SJCRH30 (cell line): Measurements from ENCODE around the gene IL17F. TPM values are rescaled to one million over a fixed set of nuclear protein-coding genes. Genes with fewer than 3 reads are reported as not detected.

Experiments
- DNase-seq, 2 experiments: peaks; one replicate each; pipeline ENCODE4 v3.0.0-alpha.2; 2015 to 2020
- H3K27ac ChIP-seq: fragments of 250-450 bp; sonication (Bioruptor Pico); 2 replicates; pipeline ENCODE4 v1.5.1; 2020; ENCODE audit warnings: mild to moderate bottlenecking, moderate library complexity
- H3K27me3 ChIP-seq: fragments of 250-450 bp; sonication (Bioruptor Pico); 2 replicates; pipeline ENCODE4 v1.5.1; 2020; ENCODE audit warnings: mild to moderate bottlenecking, moderate library complexity
- H3K36me3 ChIP-seq: fragments of 250-450 bp; sonication (Bioruptor Pico); 2 replicates; pipeline ENCODE4 v1.5.1; 2020; ENCODE audit warnings: mild to moderate bottlenecking, moderate library complexity
- H3K4me1 ChIP-seq: fragments of 250-450 bp; sonication (Bioruptor Pico); 2 replicates; pipeline ENCODE4 v1.5.1; 2020; ENCODE audit warnings: mild to moderate bottlenecking, moderate library complexity
- H3K4me3 ChIP-seq: fragments of 250-450 bp; sonication (Bioruptor Pico); 2 replicates; pipeline ENCODE4 v1.5.1; 2020; ENCODE audit warnings: mild to moderate bottlenecking, moderate library complexity
- H3K9me3 ChIP-seq: fragments of 250-450 bp; sonication (Bioruptor Pico); replicated peaks from 2 replicates; pipeline ENCODE4 v1.5.1; 2020; ENCODE audit warnings: mild to moderate bottlenecking, moderate library complexity
- total RNA-seq: library from RNA; depleted of rRNA; stranded (reverse); fragments of >200 nt; shearing (Covaris generic); gene quantifications from 2 replicates; pipeline ENCODE4 v1.2.3, GENCODE V29; 2014; rRNA removed

IL17F gene
- total RNA-seq = not detected in 2 replicates

GRCh38 chr6:52244400-52244799, at the start of gene IL17F:
IL17F (minus strand) TSS chr6:52244500; CDS start chr6:52244429, 71 bp downstream.
- Histone ChIP-seq H3K9me3 (no peaks in the 10 kb centered on the region), H3K27me3 (no peaks in the 10 kb centered on the region)

GRCh38 chr6:52293067-52293466, 48.8 kb upstream of the IL17F start:
- Histone ChIP-seq H3K9me3 (no peaks in the 10 kb centered on the region; the same call in 1 of the 2 replicates), H3K4me3 (no peak overlapping the region), H3K4me1 (peaks cover 6% of the 10 kb centered on the region; the same call in 1 of the 2 replicates), H3K27me3 (no peaks in the 10 kb centered on the region), H3K27ac (no peak overlapping the region), H3K36me3 (no peaks in the 10 kb centered on the region)
- peak in 1 of 2 experiments; percentile 39 for DNase-seq

More at GRCh38 chr6:52244400-52244799, at the start of gene IL17F:
- Histone ChIP-seq H3K4me1 (no peaks in the 10 kb centered on the region), H3K4me3 (no peak within 1 kb of the TSS), H3K27ac (no peak within 1 kb of the TSS), H3K36me3 (no peaks in the 10 kb centered on the region)
- DNase-seq = no peak

GRCh38 chr6:52288841-52289240, 44.5 kb upstream of the IL17F start:
- Histone ChIP-seq H3K4me3 (no peak overlapping the region), H3K27ac (no peak overlapping the region), H3K4me1 (peaks cover 3% of the 10 kb centered on the region), H3K9me3 (no peaks in the 10 kb centered on the region), H3K36me3 (no peaks in the 10 kb centered on the region), H3K27me3 (no peaks in the 10 kb centered on the region)
- DNase-seq = no peak

- H3K27me3 ChIP-seq = no peaks in the 10 kb centered on the region
- H3K9me3 ChIP-seq = no peaks in the 10 kb centered on the region
- no peak for DNase-seq
These were observed 43.9 kb upstream of the IL17F start for GRCh38 chr6:52288216-52288615.

GRCh38 chr6:52286798-52287432, 42.6 kb upstream of the IL17F start:
- Histone ChIP-seq H3K9me3 (no peaks in the 10 kb centered on the region), H3K36me3 (peaks cover 8% of the 10 kb centered on the region), H3K4me1 (no peaks in the 10 kb centered on the region; the same call in 1 of the 2 replicates), H3K4me3 (no peak overlapping the region), H3K27me3 (no peaks in the 10 kb centered on the region), H3K27ac (no peak overlapping the region)
- peak; percentile 60 to 76 for DNase-seq

More at GRCh38 chr6:52288216-52288615, 43.9 kb upstream of the IL17F start:
- Histone ChIP-seq H3K4me1 (peaks cover 3% of the 10 kb centered on the region), H3K4me3 (no peak overlapping the region), H3K27ac (no peak overlapping the region), H3K36me3 (no peaks in the 10 kb centered on the region)

- no peaks in the 10 kb centered on the region; the same call in 1 of the 2 replicates for H3K4me1 ChIP-seq
- H3K27me3 ChIP-seq = no peaks in the 10 kb centered on the region
- peak overlapping the region; percentile 22; the same call in 1 of the 2 replicates for H3K27ac ChIP-seq
- no peaks in the 10 kb centered on the region for H3K9me3 ChIP-seq
- peak overlapping the region; percentile 79 for H3K4me3 ChIP-seq
- DNase-seq = no peak
- peaks cover 20% of the 10 kb centered on the region for H3K36me3 ChIP-seq
These were observed 41.1 kb upstream of the IL17F start for GRCh38 chr6:52285177-52286068.

GRCh38 chr6:52284460-52285176, 40.3 kb upstream of the IL17F start, which contains the start of gene MCM3:
MCM3 (minus strand) TSS chr6:52284742; CDS start chr6:52284674, 68 bp downstream.
- H3K9me3 ChIP-seq = no peaks in the 10 kb centered on the region
- H3K4me1 ChIP-seq = no peaks in the 10 kb centered on the region; the same call in 1 of the 2 replicates
- H3K27me3 ChIP-seq = no peaks in the 10 kb centered on the region
- peaks cover 28% of the 10 kb centered on the region for H3K36me3 ChIP-seq
- peak; percentile 97 to 98 for DNase-seq
- H3K27ac ChIP-seq = peak within 1 kb of the TSS; percentile 90
- peak within 1 kb of the TSS; percentile 79 for H3K4me3 ChIP-seq

- Histone ChIP-seq H3K36me3 (peaks cover 34% of the 10 kb centered on the region), H3K4me1 (no peaks in the 10 kb centered on the region; the same call in 1 of the 2 replicates), H3K27me3 (no peaks in the 10 kb centered on the region), H3K27ac (peak overlapping the region; percentile 90), H3K9me3 (no peaks in the 10 kb centered on the region), H3K4me3 (peak overlapping the region; percentile 79)
- DNase-seq = peak; percentile 75 to 76
These were observed 39.8 kb upstream of the IL17F start for GRCh38 chr6:52284131-52284459.

- no peaks in the 10 kb centered on the region for H3K27me3 ChIP-seq
- H3K4me1 ChIP-seq = no peaks in the 10 kb centered on the region; the same call in 1 of the 2 replicates
- H3K27ac ChIP-seq = no peak overlapping the region
- H3K36me3 ChIP-seq = peaks cover 43% of the 10 kb centered on the region
- DNase-seq = no peak
- H3K9me3 ChIP-seq = no peaks in the 10 kb centered on the region
- peak overlapping the region; percentile 79 for H3K4me3 ChIP-seq
These were observed 38.8 kb upstream of the IL17F start for GRCh38 chr6:52283111-52283510.

GRCh38 chr6:52276130-52276529, 31.8 kb upstream of the IL17F start:
- H3K27ac ChIP-seq = no peak overlapping the region
- H3K4me1 ChIP-seq = no peaks in the 10 kb centered on the region
- DNase-seq = no peak
- no peak overlapping the region for H3K4me3 ChIP-seq
- H3K36me3 ChIP-seq = peaks cover 92% of the 10 kb centered on the region
- no peaks in the 10 kb centered on the region for H3K27me3 ChIP-seq
- no peaks in the 10 kb centered on the region for H3K9me3 ChIP-seq

- H3K9me3 ChIP-seq = no peaks in the 10 kb centered on the region
- H3K36me3 ChIP-seq = peaks cover 83% of the 10 kb centered on the region
- H3K4me1 ChIP-seq = no peaks in the 10 kb centered on the region
- H3K27ac ChIP-seq = no peak overlapping the region
- DNase-seq = no peak
- no peak overlapping the region for H3K4me3 ChIP-seq
- no peaks in the 10 kb centered on the region for H3K27me3 ChIP-seq
These were observed 27.7 kb upstream of the IL17F start for GRCh38 chr6:52271852-52272460.

GRCh38 chr6:52263709-52264540, 19.6 kb upstream of the IL17F start:
- DNase-seq = peak; percentile 48 to 72
- peaks cover 62% of the 10 kb centered on the region for H3K36me3 ChIP-seq

GRCh38 chr6:52262620-52263344, 18.5 kb upstream of the IL17F start:
- H3K4me1 ChIP-seq = no peaks in the 10 kb centered on the region
- DNase-seq = no peak
- H3K9me3 ChIP-seq = no peaks in the 10 kb centered on the region
- H3K36me3 ChIP-seq = peaks cover 50% of the 10 kb centered on the region
- H3K27me3 ChIP-seq = no peaks in the 10 kb centered on the region
- no peak overlapping the region for H3K27ac ChIP-seq
- H3K4me3 ChIP-seq = no peak overlapping the region

More at GRCh38 chr6:52263709-52264540, 19.6 kb upstream of the IL17F start:
- Histone ChIP-seq H3K4me3 (no peak overlapping the region), H3K9me3 (no peaks in the 10 kb centered on the region), H3K27ac (no peak overlapping the region), H3K4me1 (no peaks in the 10 kb centered on the region), H3K27me3 (no peaks in the 10 kb centered on the region)
